ENCODE measurements around the gene WWOX. TPM values are rescaled to one million over a fixed set of nuclear protein-coding genes. Genes with fewer than 3 reads are reported as not detected.

Gene WWOX
- total and polyA plus RNA-seq, 2 of the 13 experiments (the other 11 are each of a cell fraction or from before 2014, with no cell fraction given): 9.1 to 37.4 TPM

GRCh38 chr16:78297066-78297666 is 197.7 kb downstream of the WWOX start (continued):
- TF ChIP-seq NFIB (CRISPR knock-in tag; IDR thresholded peaks at IDR 0.05; ENCODE audit: borderline replicate concordance) (no peak), SAP130 (CRISPR knock-in tag; IDR thresholded peaks at IDR 0.05; ENCODE audit: low read depth) (peak; percentile 97), ARNTL (CRISPR knock-in tag; IDR thresholded peaks at IDR 0.05) (peak; percentile 94), THAP7 (CRISPR knock-in tag; IDR thresholded peaks at IDR 0.05) (peak; percentile 90), ZNF10 (CRISPR knock-in tag; IDR thresholded peaks at IDR 0.05; ENCODE audit: borderline replicate concordance, low read depth) (no peak), KLF13 (CRISPR knock-in tag; IDR thresholded peaks at IDR 0.05) (no peak), FIP1L1 (IDR thresholded peaks at IDR 0.05; ENCODE audit: borderline replicate concordance, insufficient read depth, low read depth, low read length) (no peak), ZNF432 (CRISPR knock-in tag; IDR thresholded peaks at IDR 0.05; ENCODE audit: borderline replicate concordance) (no peak), POLR2G (IDR thresholded peaks at IDR 0.05; ENCODE audit: low read depth, low read length) (peak; percentile 57), BORCS8-MEF2B (CRISPR knock-in tag; IDR thresholded peaks at IDR 0.05) (0 out of 2 replicates have a peak, but pooled peaks have one; percentile 45), ISX (CRISPR knock-in tag; conservative IDR thresholded peaks at IDR 0.05) (no peak), SALL2 (CRISPR knock-in tag; IDR thresholded peaks at IDR 0.05) (peak; percentile 80; the same call in 1 of the 2 replicates), RFX1 (IDR thresholded peaks at IDR 0.05) (no peak; the same call in 1 of the 2 replicates), ZNF557 (CRISPR knock-in tag; IDR thresholded peaks at IDR 0.05) (peak; percentile 92), KDM1A (CRISPR knock-in tag; IDR thresholded peaks at IDR 0.05) (peak; percentile 95), ZNF275 (CRISPR knock-in tag; IDR thresholded peaks at IDR 0.05; ENCODE audit: borderline replicate concordance) (0 out of 2 replicates have a peak, but pooled peaks have one; percentile 36), ZNF12 (CRISPR knock-in tag; IDR thresholded peaks at IDR 0.05) (peak; percentile 78), SYNCRIP (IDR thresholded peaks at IDR 0.05; ENCODE audit: insufficient read depth, low read depth, low read length) (no peak), ZNF678 (CRISPR knock-in tag; IDR thresholded peaks at IDR 0.05) (no peak), ZBTB8A (CRISPR knock-in tag; IDR thresholded peaks at IDR 0.05; ENCODE audit: borderline replicate concordance, low read depth) (no peak; the same call in 1 of the 2 replicates), HMG20A (CRISPR knock-in tag; IDR thresholded peaks at IDR 0.05; ENCODE audit: borderline replicate concordance) (peak; percentile 100), ZFP37 (CRISPR knock-in tag; IDR thresholded peaks at IDR 0.05; ENCODE audit: borderline replicate concordance) (peak; percentile 94; the same call in 1 of the 2 replicates)
- TF ChIP-seq, protein P1, sequence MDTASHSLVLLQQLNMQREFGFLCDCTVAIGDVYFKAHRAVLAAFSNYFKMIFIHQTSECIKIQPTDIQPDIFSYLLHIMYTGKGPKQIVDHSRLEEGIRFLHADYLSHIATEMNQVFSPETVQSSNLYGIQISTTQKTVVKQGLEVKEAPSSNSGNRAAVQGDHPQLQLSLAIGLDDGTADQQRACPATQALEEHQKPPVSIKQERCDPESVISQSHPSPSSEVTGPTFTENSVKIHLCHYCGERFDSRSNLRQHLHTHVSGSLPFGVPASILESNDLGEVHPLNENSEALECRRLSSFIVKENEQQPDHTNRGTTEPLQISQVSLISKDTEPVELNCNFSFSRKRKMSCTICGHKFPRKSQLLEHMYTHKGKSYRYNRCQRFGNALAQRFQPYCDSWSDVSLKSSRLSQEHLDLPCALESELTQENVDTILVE (CRISPR knock-in tag; IDR thresholded peaks at IDR 0.05): peak; percentile 85; the same call in 1 of the 2 replicates
- TF ChIP-seq, protein P2, sequence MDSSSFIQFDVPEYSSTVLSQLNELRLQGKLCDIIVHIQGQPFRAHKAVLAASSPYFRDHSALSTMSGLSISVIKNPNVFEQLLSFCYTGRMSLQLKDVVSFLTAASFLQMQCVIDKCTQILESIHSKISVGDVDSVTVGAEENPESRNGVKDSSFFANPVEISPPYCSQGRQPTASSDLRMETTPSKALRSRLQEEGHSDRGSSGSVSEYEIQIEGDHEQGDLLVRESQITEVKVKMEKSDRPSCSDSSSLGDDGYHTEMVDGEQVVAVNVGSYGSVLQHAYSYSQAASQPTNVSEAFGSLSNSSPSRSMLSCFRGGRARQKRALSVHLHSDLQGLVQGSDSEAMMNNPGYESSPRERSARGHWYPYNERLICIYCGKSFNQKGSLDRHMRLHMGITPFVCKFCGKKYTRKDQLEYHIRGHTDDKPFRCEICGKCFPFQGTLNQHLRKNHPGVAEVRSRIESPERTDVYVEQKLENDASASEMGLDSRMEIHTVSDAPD (CRISPR knock-in tag; IDR thresholded peaks at IDR 0.05): peak; percentile 70; the same call in 1 of the 2 replicates
- TF ChIP-seq, protein P3, sequence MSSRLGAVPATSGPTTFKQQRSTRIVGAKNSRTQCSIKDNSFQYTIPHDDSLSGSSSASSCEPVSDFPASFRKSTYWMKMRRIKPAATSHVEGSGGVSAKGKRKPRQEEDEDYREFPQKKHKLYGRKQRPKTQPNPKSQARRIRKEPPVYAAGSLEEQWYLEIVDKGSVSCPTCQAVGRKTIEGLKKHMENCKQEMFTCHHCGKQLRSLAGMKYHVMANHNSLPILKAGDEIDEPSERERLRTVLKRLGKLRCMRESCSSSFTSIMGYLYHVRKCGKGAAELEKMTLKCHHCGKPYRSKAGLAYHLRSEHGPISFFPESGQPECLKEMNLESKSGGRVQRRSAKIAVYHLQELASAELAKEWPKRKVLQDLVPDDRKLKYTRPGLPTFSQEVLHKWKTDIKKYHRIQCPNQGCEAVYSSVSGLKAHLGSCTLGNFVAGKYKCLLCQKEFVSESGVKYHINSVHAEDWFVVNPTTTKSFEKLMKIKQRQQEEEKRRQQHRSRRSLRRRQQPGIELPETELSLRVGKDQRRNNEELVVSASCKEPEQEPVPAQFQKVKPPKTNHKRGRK (CRISPR knock-in tag; IDR thresholded peaks at IDR 0.05): no peak
